ENCODE measurements around the gene DCAF8.

The DCAF8 gene

DNA sequence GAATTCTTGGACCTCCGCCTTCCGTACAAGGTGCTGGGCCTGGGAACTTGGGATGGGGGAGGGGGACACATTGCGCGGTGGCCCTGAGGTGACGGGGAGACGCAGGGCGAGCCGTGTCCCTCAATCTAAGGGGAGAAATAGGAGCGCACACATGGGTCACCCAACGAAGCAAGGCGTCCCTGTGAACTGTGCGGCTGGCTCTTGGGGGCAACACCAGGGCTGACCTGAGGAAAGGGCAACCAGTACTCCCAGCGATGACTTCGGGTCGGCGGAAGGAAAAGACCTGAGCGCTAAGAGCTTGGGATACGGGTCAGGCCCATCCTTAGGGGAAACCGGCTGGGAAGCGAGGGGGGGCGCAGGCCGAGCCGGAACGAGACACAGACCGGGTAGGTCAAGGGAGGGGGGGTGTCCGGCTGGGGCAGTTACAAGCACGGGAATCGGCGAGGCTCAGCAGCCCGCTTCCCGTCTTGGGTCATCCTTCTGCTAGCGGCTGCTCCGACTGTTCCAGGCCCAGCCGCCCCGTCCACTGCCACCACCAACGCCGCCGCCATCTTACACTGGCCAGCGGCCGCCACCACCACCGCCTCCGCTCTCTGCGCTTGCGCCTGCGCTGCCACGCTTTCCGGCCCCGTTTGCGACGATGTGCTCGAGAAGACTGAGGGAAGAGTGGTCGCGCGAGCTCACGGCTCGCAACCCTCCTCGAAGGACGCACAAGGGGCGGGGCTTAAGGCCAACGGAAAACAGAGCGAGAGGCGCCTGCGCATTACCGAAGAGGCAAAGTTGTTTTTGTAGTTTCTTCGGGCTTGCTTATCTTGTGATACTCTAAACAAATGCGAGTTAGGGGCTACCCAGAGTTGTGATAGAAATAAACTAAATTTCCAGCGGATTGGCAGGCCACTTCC lies at the start of gene DCAF8:
TSS of gene DCAF8 (minus strand) at position 657 of the 902 bp plus-strand sequence. CDS start 18,541 bp downstream, outside the sequence.
- Histone ChIP-seq H3K27me3 (ENCODE audit: insufficient read depth, low read depth, severe bottlenecking) (no peaks in the 10 kb centered on the region), H3K4me3 (ENCODE audit: low read depth, low read length) (peak within 1 kb of the TSS; percentile 66), H3K9me3 (ENCODE audit: severe bottlenecking) (no peaks in the 10 kb centered on the region), H3K36me3 (peaks cover 17% of the 10 kb centered on the region), H3K27ac (peak within 1 kb of the TSS; percentile 97)
- DNase-seq: peak; percentile 100
- TF ChIP-seq, protein P1, sequence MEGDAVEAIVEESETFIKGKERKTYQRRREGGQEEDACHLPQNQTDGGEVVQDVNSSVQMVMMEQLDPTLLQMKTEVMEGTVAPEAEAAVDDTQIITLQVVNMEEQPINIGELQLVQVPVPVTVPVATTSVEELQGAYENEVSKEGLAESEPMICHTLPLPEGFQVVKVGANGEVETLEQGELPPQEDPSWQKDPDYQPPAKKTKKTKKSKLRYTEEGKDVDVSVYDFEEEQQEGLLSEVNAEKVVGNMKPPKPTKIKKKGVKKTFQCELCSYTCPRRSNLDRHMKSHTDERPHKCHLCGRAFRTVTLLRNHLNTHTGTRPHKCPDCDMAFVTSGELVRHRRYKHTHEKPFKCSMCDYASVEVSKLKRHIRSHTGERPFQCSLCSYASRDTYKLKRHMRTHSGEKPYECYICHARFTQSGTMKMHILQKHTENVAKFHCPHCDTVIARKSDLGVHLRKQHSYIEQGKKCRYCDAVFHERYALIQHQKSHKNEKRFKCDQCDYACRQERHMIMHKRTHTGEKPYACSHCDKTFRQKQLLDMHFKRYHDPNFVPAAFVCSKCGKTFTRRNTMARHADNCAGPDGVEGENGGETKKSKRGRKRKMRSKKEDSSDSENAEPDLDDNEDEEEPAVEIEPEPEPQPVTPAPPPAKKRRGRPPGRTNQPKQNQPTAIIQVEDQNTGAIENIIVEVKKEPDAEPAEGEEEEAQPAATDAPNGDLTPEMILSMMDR (IDR thresholded peaks at IDR 0.05; ENCODE audit: low read depth, low read length): no peak

DNA sequence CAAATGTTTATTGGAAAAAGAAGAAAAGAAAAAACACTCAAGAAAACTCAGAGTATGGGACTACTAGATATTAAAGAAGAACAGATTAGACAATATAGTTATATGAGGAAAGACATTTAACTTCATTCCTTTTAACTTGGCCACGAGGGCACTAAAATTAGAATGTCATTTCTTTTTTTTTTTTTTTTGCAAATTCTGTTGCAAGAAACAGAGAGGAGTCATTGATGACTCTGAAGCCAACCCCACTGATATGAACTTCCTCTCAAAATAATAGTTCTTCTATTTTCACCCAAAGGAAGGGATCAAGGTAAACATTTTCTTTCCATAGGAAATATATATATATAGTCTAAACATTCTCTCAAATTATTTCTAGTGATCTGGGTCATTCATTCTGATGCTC lies 47.2 kb upstream of the DCAF8 start:
- H3K4me3 ChIP-seq (ENCODE audit: low read depth, low read length): no peak overlapping the region
- TF ChIP-seq, protein P1 (IDR thresholded peaks at IDR 0.05; ENCODE audit: low read depth, low read length): no peak
- peaks cover 96% of the 10 kb centered on the region for H3K36me3 ChIP-seq
- no peak for DNase-seq
- no peak overlapping the region for H3K27ac ChIP-seq
- no peaks in the 10 kb centered on the region for H3K9me3 ChIP-seq (ENCODE audit: severe bottlenecking)
- no peaks in the 10 kb centered on the region for H3K27me3 ChIP-seq (ENCODE audit: insufficient read depth, low read depth, severe bottlenecking)

DNA sequence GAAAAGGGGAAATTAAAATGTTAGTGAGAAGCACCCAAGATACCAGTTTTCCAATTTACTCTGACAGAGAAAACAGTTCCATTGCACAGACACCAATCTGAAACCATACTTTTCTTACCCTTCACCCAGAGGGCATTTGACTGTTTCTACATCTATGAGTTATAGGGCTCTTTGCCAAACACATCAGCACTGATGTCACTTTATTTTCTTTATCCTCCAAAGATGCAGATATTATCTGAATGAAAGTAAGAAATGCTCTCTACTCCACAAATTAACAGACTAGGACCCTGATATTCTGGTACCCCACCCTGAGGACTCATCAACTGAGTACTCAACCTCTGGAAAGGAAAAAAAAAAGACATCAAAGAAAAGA lies 46.8 kb upstream of the DCAF8 start:
- no peaks in the 10 kb centered on the region for H3K27me3 ChIP-seq (ENCODE audit: insufficient read depth, low read depth, severe bottlenecking)
- H3K27ac ChIP-seq: no peak overlapping the region
- H3K36me3 ChIP-seq: peaks cover 96% of the 10 kb centered on the region
- TF ChIP-seq, protein P1 (IDR thresholded peaks at IDR 0.05; ENCODE audit: low read depth, low read length): no peak
- H3K4me3 ChIP-seq (ENCODE audit: low read depth, low read length): no peak overlapping the region
- no peak for DNase-seq
- no peaks in the 10 kb centered on the region for H3K9me3 ChIP-seq (ENCODE audit: severe bottlenecking)

DNA sequence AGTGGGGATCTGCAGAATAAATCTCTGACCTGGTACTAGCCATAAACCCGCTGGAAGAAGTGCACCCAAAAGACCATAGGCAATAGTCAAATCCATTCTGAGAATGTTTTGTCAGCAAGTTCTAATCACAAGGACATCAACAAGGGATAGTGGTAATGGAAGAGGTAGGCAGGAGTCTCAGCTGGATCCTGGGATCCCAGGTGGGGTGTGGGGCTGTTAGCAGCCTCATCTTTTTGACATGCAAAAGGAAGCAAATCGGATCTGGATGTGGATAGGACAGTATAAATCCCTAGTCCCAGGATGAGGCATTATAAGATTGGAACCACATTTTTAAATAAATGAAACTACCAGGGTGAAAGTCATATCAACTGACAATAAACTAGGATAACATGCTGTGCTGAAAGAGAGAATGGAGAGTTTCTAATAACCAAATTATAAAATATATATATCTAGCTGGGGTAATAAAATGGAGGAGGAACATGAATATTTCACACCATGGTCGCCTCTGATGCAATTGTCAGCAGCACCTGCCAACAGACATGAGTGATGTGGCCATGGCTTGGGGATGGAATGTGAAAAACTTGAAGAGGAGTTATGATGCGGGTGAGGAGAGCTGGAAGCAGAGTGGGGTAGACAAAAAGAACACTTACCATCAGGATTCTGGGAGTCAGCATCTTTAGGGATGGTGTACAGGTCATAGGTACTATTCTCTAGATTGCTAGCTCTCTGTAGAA lies 46.3 kb upstream of the DCAF8 start:
- TF ChIP-seq, protein P1 (IDR thresholded peaks at IDR 0.05; ENCODE audit: low read depth, low read length): no peak
- H3K36me3 ChIP-seq: peaks cover 96% of the 10 kb centered on the region
- no peak for DNase-seq
- H3K27me3 ChIP-seq (ENCODE audit: insufficient read depth, low read depth, severe bottlenecking): no peaks in the 10 kb centered on the region
- H3K9me3 ChIP-seq (ENCODE audit: severe bottlenecking): no peaks in the 10 kb centered on the region
- H3K4me3 ChIP-seq (ENCODE audit: low read depth, low read length): no peak overlapping the region
- no peak overlapping the region for H3K27ac ChIP-seq

DNA sequence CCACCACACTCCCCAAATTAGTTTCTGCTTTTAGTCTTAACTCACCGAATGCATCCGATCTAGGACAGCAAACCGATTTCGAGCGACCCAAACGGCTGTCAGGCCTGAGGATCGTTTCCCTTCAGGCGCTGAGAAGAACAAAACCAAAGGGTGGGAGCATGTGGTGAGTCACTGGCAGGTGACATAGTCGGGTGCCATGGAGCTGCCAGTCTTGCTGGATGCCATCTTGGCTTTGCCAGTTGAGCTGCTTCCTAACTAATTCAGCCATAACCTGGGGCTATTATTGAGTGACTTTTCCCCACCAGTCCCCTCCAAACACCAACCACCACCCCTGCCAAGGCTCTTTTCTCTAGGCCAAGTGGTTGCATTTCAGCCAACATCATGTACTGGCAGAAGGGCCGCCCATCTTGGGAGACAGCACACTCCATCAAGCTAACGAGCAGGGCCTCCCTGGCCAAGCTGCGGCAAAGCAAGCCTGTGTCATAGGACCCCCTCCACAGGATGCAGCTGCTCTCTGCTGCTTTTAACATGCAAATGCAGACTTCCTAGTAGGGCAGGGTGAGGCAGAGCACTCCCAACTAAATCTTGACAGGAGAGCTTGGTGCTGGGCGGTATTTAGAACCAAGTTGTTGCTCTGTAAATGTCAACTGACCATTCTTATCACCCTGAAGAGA lies 44.9 kb upstream of the DCAF8 start:
- no peak for DNase-seq
- Histone ChIP-seq H3K4me3 (ENCODE audit: low read depth, low read length) (no peak overlapping the region), H3K9me3 (ENCODE audit: severe bottlenecking) (no peaks in the 10 kb centered on the region), H3K27me3 (ENCODE audit: insufficient read depth, low read depth, severe bottlenecking) (no peaks in the 10 kb centered on the region), H3K27ac (no peak overlapping the region), H3K36me3 (peaks cover 93% of the 10 kb centered on the region)
- TF ChIP-seq, protein P1 (IDR thresholded peaks at IDR 0.05; ENCODE audit: low read depth, low read length): no peak

Data from WERI-Rb-1 (cell line).